ENCODE results near the gene BUB1B.

Gene BUB1B

GRCh38 chr15:40256638-40257235, 95.9 kb downstream of the BUB1B start:
- DNase-seq: no peak

DNA sequence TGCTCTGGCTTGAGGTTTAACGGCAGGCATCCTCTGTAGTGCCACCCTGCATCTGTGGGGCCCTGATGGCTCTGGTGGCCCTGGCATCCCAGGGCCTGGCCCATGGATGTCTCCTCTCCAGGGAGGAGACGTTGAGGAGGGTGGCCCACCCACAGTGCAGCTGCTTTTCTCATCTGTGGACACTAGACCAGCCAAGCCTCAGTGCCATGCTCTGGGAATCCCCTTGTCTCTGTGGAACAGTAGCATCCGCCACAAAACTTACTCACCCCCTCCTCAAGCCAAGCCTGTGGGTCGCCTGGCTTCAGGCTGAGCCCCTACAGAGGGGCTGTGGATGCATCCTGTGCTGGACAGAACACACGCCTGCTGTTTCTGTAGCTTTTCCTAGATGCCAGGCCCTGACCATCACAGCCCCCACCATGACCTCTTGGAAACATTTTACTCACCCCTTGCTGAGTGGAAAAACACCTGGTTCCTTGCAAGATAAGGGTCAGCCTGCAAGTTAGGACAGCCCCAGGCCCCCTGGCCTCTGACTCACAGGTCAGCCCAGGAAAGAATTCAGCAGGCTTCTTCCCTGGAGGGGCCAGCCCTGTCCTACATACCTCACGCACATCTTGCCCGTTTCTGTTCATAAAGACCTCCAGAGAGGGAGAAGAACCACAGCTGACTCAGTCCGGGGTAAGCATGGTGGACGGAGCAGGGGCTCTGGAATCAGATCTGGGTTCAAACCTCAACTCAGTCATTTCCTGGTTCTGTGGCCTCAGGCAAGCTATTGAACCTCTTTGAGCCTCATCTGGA, 97.0 kb downstream of the BUB1B start:
- no peak for DNase-seq

- no peak for DNase-seq
Measured at GRCh38 chr15:40258544-40258943, 97.7 kb downstream of the BUB1B start.

DNA sequence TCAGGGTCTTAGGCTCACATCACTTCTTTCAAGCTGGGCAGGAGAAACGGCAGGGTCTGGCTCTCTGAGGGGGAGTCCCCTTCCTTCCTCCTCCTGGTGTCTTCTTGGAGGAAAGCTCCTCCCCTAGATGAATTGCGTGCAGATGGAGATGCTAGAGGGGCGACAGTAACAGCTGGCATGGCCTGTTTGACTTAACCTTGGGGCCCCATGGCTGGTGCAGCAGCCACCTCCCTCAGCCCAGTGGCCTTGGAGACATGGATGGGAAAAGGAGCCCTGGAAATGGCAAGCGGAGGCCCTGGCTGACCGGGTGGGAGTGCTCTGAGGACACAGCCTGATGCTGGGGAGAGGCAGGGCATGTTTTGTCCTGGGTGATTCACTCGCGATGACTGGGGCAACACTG, 98.2 kb downstream of the BUB1B start:
- DNase-seq: no peak

- no peak for DNase-seq
Measured at GRCh38 chr15:40263024-40263754, 102.3 kb downstream of the BUB1B start.

DNA sequence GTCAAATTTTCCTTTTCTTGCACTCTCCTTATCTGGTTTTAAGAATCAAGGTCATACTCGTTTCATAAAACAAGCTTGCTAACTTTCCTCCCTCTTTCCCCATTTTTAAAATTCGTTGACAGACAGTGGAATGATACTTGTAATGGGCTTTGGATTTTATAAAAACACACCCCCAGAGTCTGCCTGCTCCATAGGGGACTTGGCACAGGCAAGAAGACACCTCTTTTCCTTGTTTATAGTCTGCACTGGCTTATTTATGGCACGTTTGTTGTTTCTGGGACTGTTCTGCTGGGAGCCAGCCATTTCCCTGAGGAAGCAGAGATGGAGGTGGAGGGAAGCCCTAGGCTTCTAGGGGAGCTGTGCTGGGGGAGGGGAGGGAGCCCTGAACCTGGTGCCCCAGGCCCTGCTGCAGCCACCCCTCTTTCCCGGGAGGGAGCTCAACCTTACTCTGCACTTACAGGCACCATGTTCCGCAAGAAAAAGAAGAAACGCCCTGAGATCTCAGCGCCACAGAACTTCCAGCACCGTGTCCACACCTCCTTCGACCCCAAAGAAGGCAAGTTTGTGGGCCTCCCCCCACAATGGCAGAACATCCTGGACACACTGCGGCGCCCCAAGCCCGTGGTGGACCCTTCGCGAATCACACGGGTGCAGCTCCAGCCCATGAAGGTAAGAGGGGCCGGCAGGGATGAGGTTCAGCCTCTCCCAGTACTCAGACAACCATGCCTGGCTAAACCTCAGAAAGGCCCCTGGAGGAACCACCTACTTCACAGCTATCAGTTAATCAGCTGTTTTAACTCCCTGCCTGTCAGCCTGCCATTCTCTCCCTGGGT, 103.7 kb downstream of the BUB1B start:
- no peak for DNase-seq

DNA sequence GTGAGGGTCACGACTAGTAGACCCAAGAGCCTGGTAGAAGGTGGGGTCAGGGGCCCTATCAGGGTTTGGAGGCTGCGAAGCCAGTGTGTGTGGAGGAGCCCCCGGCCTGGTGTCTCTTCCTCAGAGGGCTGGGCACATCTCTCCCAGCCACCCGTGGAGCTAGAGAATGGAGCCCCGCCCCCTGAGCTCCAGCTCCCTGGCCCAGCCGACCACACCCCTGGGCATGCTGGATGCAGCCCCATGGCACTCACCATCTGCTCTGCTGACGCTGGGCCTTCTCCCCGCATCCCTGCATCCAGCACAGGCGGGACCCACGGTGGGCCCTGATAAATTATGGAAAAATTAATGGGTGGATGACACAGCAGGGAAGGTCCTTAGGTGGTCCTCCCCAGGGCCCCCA, 104.5 kb downstream of the BUB1B start:
- no peak for DNase-seq

DNA sequence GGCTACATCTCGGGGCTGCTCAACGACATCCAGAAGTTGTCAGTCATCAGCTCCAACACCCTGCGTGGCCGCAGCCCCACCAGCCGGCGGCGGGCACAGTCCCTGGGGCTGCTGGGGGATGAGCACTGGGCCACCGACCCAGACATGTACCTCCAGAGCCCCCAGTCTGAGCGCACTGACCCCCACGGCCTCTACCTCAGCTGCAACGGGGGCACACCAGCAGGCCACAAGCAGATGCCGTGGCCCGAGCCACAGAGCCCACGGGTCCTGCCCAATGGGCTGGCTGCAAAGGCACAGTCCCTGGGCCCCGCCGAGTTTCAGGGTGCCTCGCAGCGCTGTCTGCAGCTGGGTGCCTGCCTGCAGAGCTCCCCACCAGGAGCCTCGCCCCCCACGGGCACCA, 105.0 kb downstream of the BUB1B start:
- no peak for DNase-seq

DNA sequence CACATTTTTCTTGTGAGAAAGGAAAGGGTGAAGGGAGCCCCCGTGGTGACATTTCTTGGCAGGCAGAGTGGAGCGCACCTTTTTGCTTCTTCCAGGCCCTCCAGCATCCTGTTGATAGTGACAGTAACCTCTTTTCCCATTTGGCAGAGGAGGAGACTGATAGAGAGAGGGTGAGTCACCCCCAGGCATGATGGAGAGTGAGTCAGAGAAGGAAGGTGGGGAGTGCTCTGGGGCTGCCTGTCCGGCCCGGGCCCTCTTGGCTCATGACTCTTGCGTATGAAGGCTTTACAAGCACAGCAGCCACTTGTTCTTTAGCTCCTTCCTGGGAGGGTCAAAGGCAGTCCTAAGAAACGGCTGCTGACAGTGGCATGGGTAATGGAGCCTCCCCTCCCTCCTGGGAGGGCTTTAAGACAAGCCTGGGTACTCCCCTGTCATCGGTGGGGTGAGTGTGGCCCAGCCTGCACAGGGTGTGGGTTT, 106.0 kb downstream of the BUB1B start:
- DNase-seq: no peak

DNA sequence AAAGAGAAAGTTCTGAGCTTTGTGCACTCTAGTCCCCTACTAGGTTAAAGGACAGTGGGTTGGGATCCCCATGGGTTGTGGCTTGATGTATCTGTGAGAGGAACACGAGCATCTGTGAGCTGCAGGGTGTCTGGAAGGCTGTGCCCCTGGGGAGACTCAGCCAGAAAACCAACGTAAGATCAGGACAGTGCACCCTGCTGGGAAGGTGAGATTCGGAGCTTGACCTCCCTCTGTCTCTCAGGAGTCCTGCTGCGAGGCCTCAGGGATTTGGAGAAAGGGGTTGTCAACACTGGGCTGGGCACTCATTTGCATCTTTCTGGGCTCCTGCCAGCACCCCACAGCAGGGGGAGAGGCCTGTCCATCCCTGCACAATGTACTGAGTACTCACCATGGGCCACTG, 106.8 kb downstream of the BUB1B start:
- no peak for DNase-seq

- DNase-seq: no peak
Measured at GRCh38 chr15:40269604-40270003, 108.7 kb downstream of the BUB1B start.

DNA sequence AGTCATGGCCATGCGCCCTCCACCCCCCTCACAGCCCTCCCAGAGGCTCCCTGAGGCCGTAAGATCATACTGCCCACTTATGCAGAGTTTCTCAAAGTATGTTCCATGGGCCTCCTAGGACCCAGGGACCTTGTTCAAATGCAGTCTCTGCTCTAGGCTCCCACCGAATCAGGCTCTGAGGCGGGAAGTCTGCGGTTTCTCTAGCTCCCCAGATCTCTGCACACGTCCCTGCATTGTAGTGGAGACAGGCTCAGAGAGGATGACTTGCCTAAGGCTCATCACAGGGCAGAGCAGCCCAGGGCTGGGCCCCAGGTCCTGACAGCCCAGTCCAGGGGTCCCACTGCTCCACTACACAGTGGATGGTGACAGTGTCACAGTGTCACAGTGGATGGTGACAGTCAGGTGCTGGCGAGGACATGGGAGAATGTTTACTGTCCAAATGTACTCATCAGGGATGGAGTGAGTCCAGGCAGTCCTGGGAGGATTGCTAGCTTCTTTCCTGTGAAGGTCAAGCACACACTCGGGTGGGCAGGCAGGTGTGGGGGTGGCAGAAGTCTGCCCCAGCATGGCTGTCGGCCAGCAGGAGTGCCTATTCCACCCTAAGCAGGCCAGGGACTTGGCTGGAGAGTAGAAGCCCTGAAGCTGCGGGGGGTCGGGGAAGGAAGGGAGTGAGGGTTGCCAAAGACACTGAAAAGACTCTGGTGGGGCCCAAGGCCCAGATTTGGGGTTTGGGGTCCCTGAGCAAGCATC, 109.6 kb downstream of the BUB1B start:
- no peak for DNase-seq

Data from KG1 (cell line).